Measurements from ENCODE around the gene XYLT1. TPM values are rescaled to one million over a fixed set of nuclear protein-coding genes. Genes with fewer than 3 reads are reported as not detected.

The XYLT1 gene
- total and polyA plus RNA-seq, 2 of the 4 experiments (the other 2 are of a cell fraction): 9.0 to 12.7 TPM

GRCh38 chr16:17324451-17324850 lies 146.3 kb downstream of the XYLT1 start:
- H3K9ac ChIP-seq (ENCODE audit: low read depth, low read length): no peak overlapping the region
- H3K56ac ChIP-seq (ENCODE audit: extremely low read depth, insufficient read depth, low read length): no peak overlapping the region
- no peak overlapping the region for H3K4me2 ChIP-seq (ENCODE audit: low read depth, low read length)
- H3K4ac ChIP-seq (ENCODE audit: low read depth, low read length): no peak overlapping the region
- no peaks in the 10 kb centered on the region; the same call in 1 of the 2 replicates for H4K20me1 ChIP-seq (ENCODE audit: insufficient read depth, low read length)
- BruUV-seq (replicated peaks): no TSS peak
- H3K79me1 ChIP-seq (ENCODE audit: low read depth in 1 of 2, low read length in 2 of 2): peaks cover 20 to 36% of the 10 kb centered on the region in 2 experiments
- DNase-seq (no peak), ATAC-seq (ENCODE audit: low read depth) (no peak)
- no peak overlapping the region for H2AK5ac ChIP-seq (ENCODE audit: low read depth, low read length)
- intact Hi-C loops (cut with micrococcal nuclease): no loop called here
- H3K14ac ChIP-seq (replicated peaks; ENCODE audit: low read depth, low read length): no peak overlapping the region
- H3K23ac ChIP-seq (ENCODE audit: low read depth, low read length): no peak overlapping the region
- no peak overlapping the region for H2BK15ac ChIP-seq (ENCODE audit: low read depth, low read length)
- H2AFZ ChIP-seq (replicated peaks; ENCODE audit: low read length, poor library complexity): no peak overlapping the region
- no peak for TF ChIP-seq NFE2L2 (IDR thresholded peaks at IDR 0.05; ENCODE audit: low read depth, low read length)
- no peak for TF ChIP-seq RFX5 (IDR thresholded peaks at IDR 0.05; ENCODE audit: low read depth, low read length)
- TF ChIP-seq MAFK (IDR thresholded peaks at IDR 0.05; ENCODE audit: low read depth, low read length): no peak
- no peak for TF ChIP-seq RAD21 (IDR thresholded peaks at IDR 0.05; ENCODE audit: low read length)
- no peak for TF ChIP-seq MXI1 (IDR thresholded peaks at IDR 0.05; ENCODE audit: borderline replicate concordance, low read depth, low read length)
- TF ChIP-seq, protein P1, sequence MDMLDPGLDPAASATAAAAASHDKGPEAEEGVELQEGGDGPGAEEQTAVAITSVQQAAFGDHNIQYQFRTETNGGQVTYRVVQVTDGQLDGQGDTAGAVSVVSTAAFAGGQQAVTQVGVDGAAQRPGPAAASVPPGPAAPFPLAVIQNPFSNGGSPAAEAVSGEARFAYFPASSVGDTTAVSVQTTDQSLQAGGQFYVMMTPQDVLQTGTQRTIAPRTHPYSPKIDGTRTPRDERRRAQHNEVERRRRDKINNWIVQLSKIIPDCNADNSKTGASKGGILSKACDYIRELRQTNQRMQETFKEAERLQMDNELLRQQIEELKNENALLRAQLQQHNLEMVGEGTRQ (IDR thresholded peaks at IDR 0.05; ENCODE audit: low read depth, low read length): no peak
- TF ChIP-seq, protein P2, sequence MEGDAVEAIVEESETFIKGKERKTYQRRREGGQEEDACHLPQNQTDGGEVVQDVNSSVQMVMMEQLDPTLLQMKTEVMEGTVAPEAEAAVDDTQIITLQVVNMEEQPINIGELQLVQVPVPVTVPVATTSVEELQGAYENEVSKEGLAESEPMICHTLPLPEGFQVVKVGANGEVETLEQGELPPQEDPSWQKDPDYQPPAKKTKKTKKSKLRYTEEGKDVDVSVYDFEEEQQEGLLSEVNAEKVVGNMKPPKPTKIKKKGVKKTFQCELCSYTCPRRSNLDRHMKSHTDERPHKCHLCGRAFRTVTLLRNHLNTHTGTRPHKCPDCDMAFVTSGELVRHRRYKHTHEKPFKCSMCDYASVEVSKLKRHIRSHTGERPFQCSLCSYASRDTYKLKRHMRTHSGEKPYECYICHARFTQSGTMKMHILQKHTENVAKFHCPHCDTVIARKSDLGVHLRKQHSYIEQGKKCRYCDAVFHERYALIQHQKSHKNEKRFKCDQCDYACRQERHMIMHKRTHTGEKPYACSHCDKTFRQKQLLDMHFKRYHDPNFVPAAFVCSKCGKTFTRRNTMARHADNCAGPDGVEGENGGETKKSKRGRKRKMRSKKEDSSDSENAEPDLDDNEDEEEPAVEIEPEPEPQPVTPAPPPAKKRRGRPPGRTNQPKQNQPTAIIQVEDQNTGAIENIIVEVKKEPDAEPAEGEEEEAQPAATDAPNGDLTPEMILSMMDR (conservative IDR thresholded peaks at IDR 0.05; ENCODE audit: low read depth, low read length): no peak
- no peak for TF ChIP-seq BHLHE40 (IDR thresholded peaks at IDR 0.05; ENCODE audit: low read depth, low read length)
- no peak for TF ChIP-seq SMC3 (IDR thresholded peaks at IDR 0.05; ENCODE audit: low read depth, low read length)
- WGBS, 2 experiments (ENCODE audit: extremely low coverage in 2 of 2, insufficient read length in 1 of 2): 90% methylated on average over 5 of the region's 10 CpGs; no CpG with 5 or more reads in 1 of the 2 experiments
- H3K36me3 ChIP-seq (ENCODE audit: control insufficient read depth, insufficient read depth, low read length): no peaks in the 10 kb centered on the region
- no peak overlapping the region for H3K27ac ChIP-seq (ENCODE audit: insufficient read depth, low read length)
- CTCF ChIA-PET: interaction anchor here (0.5 to 1.0 kb wide), 2 partner anchors 9 to 143 kb away, joined by 3 to 7 read pairs; no protein-coding TSS in a partner anchor
- H3K27me3 ChIP-seq (ENCODE audit: control insufficient read depth, insufficient read depth, low read length): no peaks in the 10 kb centered on the region
- in situ Hi-C loops (cut with MboI; ENCODE audit: low sequenced_read_pairs): no loop called here
- no peak overlapping the region for H4K5ac ChIP-seq (ENCODE audit: low read depth, low read length)
- H2BK20ac ChIP-seq (ENCODE audit: low read depth, low read length): no peak overlapping the region
- H4K91ac ChIP-seq (ENCODE audit: insufficient read depth, low read depth, low read length): no peak overlapping the region
- POLR2A ChIA-PET (ENCODE audit: unreplicated experiment): no interaction called here
- no peak overlapping the region for H3K4me3 ChIP-seq (ENCODE audit: insufficient read depth, low read depth, low read length)
- no peak overlapping the region for H4K8ac ChIP-seq (ENCODE audit: low read depth in 2 of 2, low read length in 2 of 2)
- H3K9me1 ChIP-seq (ENCODE audit: insufficient read depth, low read length): 0 out of 2 replicates have a peak, but pooled peaks cover 3% of the 10 kb centered on the region
- H3K18ac ChIP-seq (ENCODE audit: low read depth, low read length): no peak overlapping the region
- no peaks in the 10 kb centered on the region for H3K9me3 ChIP-seq (ENCODE audit: control insufficient read depth, insufficient read depth, low read length)
- H3K4me1 ChIP-seq (ENCODE audit: control insufficient read depth, insufficient read depth, low read length): no peaks in the 10 kb centered on the region
- H2BK5ac ChIP-seq (ENCODE audit: low read depth, low read length, poor library complexity, severe bottlenecking): no peak overlapping the region
- dilution Hi-C loops (cut with HindIII; ENCODE audit: low sequenced_read_pairs, unreplicated experiment): no loop called here
- no peak overlapping the region for H2AK9ac ChIP-seq (replicated peaks; ENCODE audit: low read depth, low read length, poor library complexity)
- no peak overlapping the region for H2BK120ac ChIP-seq (ENCODE audit: low read depth, low read length)
